KOPT-K1 (cell line): ENCODE measurements around the gene TRIM36.

ENCODE experiments used
- H3K27ac ChIP-seq: fragments of 200-600 bp; sonication (generic); 2 replicates; pipeline ENCODE4 v1.5.1; 2016; ENCODE audit warnings: antibody characterized with exemption, mild to moderate bottlenecking, low read depth, low read length; ENCODE audit not compliant: poor library complexity, severe bottlenecking
- H3K36me3 ChIP-seq: fragments of 200-600 bp; sonication (generic); 2 replicates; pipeline ENCODE4 v1.5.1; 2017; ENCODE audit warnings: antibody characterized with exemption, mild to moderate bottlenecking, low read length, moderate library complexity; ENCODE audit not compliant: insufficient read depth
- H3K9me3 ChIP-seq: fragments of 200-600 bp; sonication (generic); 2 replicates; pipeline ENCODE4 v1.5.1; 2017; ENCODE audit warnings: antibody characterized with exemption, low read length, mild to moderate bottlenecking; ENCODE audit not compliant: insufficient read depth, poor library complexity, severe bottlenecking

TRIM36 gene

GRCh38 chr5:115124741-115125140, 45.0 kb downstream of the TRIM36 start:
- Histone ChIP-seq H3K36me3 (no peaks in the 10 kb centered on the region), H3K27ac (no peak overlapping the region), H3K9me3 (no peaks in the 10 kb centered on the region)

- no peaks in the 10 kb centered on the region for H3K36me3 ChIP-seq
These were observed 53.7 kb downstream of the TRIM36 start for GRCh38 chr5:115116001-115116400.

DNA sequence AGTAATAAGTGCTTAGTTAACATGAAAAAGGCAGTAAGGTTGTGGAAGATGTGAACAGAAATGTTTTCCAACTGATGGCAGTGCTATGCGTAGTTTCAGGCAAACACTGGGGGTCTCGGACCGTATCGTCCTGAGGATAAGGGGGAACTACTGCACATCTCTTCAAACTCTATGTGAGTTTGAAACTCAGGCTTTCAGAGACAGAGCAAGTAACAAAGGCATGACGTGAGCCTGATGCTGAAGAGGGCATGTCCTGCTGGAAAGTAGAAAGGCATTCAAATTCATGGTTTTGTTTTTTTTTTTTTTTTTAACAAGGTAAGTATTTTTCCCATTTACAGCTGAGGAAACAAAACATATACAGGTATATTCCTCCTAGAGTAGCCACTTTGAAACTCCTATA, 59.9 kb downstream of the TRIM36 start:
- Histone ChIP-seq H3K27ac (no peak overlapping the region), H3K9me3 (no peaks in the 10 kb centered on the region), H3K36me3 (no peaks in the 10 kb centered on the region)

More at GRCh38 chr5:115116001-115116400, 53.7 kb downstream of the TRIM36 start:
- Histone ChIP-seq H3K9me3 (no peaks in the 10 kb centered on the region), H3K27ac (no peak overlapping the region)

DNA sequence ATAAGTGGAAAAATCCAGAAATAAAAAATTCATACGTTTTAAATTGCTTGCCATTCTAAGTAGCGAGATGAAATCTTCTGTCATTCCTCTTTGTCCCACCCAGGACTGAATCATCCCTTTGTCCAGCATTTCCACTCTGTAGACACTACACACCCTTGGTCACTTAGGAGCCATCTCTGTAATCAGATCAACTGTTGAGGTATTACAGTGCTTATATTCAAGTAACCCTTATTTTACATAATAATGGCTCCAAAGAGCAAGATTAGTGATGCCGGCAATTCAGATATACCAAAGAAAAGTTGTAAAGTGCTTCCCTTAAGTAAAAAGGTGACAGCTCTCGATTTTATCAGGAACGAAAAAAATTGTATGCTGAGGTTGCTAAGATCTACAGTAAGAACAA, 60.4 kb downstream of the TRIM36 start:
- no peaks in the 10 kb centered on the region for H3K36me3 ChIP-seq
- no peaks in the 10 kb centered on the region for H3K9me3 ChIP-seq
- H3K27ac ChIP-seq = no peak overlapping the region

GRCh38 chr5:115100319-115100955, 69.3 kb downstream of the TRIM36 start:
- Histone ChIP-seq H3K9me3 (no peaks in the 10 kb centered on the region), H3K36me3 (no peaks in the 10 kb centered on the region)

DNA sequence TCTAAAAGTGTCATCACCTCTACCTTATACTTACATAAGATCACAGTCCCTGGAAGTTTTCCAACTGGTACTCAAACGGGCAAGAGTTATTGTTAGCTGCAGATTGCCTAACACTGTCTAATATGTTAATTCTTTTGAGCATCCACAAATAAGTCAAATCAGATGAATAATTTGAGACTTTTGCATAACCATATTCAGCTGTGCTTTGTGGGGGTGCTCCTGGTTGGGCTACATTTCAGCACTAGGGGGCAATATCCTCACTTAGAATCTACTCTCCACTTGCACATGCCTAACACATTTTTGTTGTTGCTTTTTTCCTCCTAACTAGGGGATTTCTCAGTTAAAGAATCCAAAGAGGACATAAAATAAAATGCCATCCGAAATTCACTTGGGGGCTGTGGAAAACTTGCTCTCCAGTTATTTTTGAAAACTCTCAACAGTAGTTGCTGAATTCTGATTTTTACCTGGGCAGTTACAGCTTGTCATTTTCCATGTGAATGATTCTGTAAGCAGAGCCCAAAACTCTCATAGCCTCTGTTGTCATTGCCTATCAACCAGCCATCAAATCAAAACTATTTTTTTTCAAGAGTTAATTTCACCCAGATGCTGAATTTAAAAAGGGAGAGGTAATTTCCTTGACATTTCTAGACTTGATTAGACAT, 71.5 kb downstream of the TRIM36 start:
- Histone ChIP-seq H3K36me3 (no peaks in the 10 kb centered on the region), H3K27ac (no peak overlapping the region), H3K9me3 (no peaks in the 10 kb centered on the region)

More at GRCh38 chr5:115100319-115100955, 69.3 kb downstream of the TRIM36 start:
- no peak overlapping the region for H3K27ac ChIP-seq

DNA sequence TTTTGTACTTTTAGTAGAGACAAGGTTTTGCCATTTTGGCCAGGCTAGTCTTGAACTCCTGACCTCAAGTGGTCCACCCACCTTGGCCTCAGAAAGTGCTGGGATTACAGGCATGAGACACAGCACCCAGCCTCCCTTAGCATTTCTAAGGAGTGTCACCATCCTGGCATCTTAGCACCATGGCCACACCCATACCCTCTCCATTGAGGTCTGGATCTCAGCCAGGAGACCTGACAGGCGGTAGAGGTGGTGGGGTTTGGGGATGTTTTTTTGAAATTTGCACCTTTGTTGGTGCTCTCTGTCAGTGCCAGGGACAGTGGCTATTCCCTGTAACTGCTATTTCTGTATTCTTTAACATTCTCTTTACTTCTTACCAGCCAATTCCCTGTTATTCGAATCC, 72.5 kb downstream of the TRIM36 start:
- Histone ChIP-seq H3K9me3 (no peaks in the 10 kb centered on the region), H3K27ac (no peak overlapping the region), H3K36me3 (no peaks in the 10 kb centered on the region)

- no peak overlapping the region for H3K27ac ChIP-seq
- H3K36me3 ChIP-seq = no peaks in the 10 kb centered on the region
- no peaks in the 10 kb centered on the region for H3K9me3 ChIP-seq
These were observed 73.5 kb downstream of the TRIM36 start for GRCh38 chr5:115096034-115096769.

GRCh38 chr5:115087951-115088350, 81.8 kb downstream of the TRIM36 start:
- Histone ChIP-seq H3K9me3 (no peaks in the 10 kb centered on the region), H3K36me3 (no peaks in the 10 kb centered on the region), H3K27ac (no peak overlapping the region)

- Histone ChIP-seq H3K27ac (no peak overlapping the region), H3K9me3 (no peaks in the 10 kb centered on the region)
These were observed 83.2 kb downstream of the TRIM36 start for GRCh38 chr5:115086473-115086872.

DNA sequence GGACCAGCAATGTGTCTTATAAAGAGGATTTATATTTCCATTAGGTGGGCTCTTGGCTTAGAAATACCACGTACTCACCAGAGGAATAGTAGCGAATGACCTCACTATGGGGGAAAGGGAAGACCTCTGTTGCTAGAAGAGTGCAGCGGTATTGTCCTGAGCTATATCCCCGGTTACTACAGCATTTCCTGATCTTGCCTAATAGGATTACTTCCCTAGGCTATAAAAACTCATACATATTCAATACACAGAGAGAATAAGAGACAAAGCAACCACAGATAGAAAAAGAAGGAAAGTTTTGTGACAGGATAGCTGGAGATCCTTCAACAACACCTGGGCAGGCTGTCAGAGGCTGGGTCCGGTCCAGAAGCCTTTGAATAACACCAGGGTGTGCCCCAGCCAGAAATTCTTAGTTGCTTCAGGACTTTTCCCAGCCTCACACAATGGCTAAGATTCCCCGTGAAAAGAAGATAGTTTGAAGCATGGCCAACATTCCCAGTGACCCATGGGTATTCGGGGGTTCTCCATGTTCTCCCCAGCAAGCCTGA, 85.4 kb downstream of the TRIM36 start:
- H3K36me3 ChIP-seq = no peaks in the 10 kb centered on the region
- H3K27ac ChIP-seq = no peak overlapping the region

More at GRCh38 chr5:115086473-115086872, 83.2 kb downstream of the TRIM36 start:
- no peaks in the 10 kb centered on the region for H3K36me3 ChIP-seq

DNA sequence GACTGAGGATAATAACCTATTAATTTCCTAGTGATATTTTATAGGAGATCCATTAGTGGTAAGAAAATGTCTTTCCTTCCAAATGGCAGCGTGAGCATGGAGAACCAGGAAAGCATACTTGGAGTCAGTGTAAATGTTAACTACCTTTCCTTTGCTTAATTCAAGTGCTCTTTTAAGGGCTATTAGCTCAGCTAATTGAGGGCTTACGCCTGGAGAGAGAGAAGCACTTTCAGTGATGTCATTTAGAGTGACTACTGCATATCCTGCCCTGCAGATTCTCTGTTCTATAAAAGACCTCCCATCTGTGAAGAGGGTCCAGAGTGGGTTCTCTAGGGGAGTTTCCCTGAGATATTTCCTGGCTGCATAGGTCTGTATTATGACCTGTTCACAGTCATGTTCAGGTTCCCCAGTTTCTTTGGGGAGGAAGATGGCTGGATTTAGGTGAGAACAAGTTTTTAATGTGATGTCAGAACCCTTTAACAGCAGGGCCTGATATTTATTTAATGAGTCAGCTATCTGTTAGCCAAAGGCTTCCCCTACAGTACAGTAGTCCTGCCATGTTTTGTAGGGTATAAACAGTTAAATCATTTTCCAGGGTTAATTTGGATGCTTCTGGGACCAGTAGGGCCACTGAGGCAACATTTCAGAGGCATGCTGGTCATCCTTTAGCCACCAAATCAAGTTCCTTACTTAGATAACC, 89.6 kb downstream of the TRIM36 start:
- Histone ChIP-seq H3K9me3 (no peaks in the 10 kb centered on the region), H3K36me3 (no peaks in the 10 kb centered on the region)

More for the DNA sequence above, 85.4 kb downstream of the TRIM36 start:
- no peaks in the 10 kb centered on the region for H3K9me3 ChIP-seq

More for the DNA sequence above, 89.6 kb downstream of the TRIM36 start:
- H3K27ac ChIP-seq = no peak overlapping the region
